ENCODE measurements around the gene HSPBP1. TPM values are rescaled to one million over a fixed set of nuclear protein-coding genes. Genes with fewer than 3 reads are reported as not detected.

Gene HSPBP1
- total RNA-seq, 4 donors from 2014 or later = 33.7 to 49.6 (median 40.5) TPM

DNA sequence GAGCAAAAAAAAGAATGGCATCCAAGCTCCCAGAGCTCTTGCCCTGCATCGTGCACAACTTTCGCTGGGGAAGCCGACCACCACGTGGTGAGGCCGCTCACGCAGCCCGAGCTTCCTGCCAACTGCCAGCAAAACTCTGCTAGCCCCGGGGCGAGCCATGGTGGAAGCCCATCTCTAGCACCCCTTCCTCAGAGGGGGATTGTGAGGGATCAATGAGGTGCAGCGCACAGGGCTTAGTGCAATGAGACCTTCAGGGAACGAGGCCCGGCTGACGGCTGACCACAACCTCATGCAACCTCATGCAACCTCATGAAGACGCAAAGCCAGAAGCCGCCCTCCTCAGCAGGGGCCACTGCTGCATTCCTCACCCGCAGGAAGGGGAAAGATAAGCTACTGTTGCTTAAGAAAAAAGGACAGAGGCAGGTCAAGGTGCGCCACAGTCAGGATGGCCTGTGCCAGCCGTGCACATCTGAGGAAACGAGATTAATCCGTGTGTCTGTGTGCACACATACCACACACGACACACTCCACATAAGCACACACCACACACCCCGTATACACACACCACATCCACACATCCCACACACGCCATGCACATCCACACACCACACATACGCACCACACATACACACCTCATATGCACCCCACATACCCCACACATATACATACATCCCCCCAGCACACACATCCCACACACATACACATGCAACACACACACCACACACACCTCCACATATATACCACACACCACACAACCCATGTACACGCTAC lies 9.6 kb downstream of the HSPBP1 start:
- Histone ChIP-seq H3K27ac (no peak overlapping the region), H3K9me3 (no peaks in the 10 kb centered on the region), H3K4me3 (no peak overlapping the region), H3K4me1 (no peaks in the 10 kb centered on the region), H3K36me3 (peaks cover 0 to 87% (median 7%) of the 10 kb centered on the region in 3 donors), H3K27me3 (no peaks in the 10 kb centered on the region)
- no peak for DNase-seq (ENCODE audit: low spot score in 2 of 2)
- 92 to 94% methylated on average over 25 of the region's 25 CpGs for WGBS, 2 donors
- TF ChIP-seq POLR2A (IDR thresholded peaks at IDR 0.05) = no peak
- TF ChIP-seq, protein P1, sequence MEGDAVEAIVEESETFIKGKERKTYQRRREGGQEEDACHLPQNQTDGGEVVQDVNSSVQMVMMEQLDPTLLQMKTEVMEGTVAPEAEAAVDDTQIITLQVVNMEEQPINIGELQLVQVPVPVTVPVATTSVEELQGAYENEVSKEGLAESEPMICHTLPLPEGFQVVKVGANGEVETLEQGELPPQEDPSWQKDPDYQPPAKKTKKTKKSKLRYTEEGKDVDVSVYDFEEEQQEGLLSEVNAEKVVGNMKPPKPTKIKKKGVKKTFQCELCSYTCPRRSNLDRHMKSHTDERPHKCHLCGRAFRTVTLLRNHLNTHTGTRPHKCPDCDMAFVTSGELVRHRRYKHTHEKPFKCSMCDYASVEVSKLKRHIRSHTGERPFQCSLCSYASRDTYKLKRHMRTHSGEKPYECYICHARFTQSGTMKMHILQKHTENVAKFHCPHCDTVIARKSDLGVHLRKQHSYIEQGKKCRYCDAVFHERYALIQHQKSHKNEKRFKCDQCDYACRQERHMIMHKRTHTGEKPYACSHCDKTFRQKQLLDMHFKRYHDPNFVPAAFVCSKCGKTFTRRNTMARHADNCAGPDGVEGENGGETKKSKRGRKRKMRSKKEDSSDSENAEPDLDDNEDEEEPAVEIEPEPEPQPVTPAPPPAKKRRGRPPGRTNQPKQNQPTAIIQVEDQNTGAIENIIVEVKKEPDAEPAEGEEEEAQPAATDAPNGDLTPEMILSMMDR (IDR thresholded peaks at IDR 0.05) = no peak
- TF ChIP-seq EP300 (IDR thresholded peaks at IDR 0.05) = no peak

DNA sequence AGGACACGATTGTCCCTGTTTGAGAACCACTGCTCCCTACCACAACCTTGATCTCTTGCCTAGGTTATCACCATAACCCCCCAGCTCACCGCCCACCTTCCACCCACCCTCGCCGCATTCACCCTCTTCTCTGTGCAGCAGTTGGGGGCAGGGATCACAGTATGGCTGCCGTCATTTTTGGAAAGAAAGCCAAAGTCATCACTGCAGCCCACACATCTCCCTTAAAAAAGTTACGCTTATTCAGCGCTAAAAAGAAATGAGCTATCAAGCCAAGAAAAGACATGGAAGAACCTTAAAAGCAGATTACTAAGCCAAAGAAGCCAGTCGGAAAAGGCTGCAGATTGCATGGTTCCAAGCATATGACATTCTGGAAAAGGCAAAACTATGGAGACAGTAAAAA lies 10.6 kb downstream of the HSPBP1 start:
- H3K27me3 ChIP-seq = no peaks in the 10 kb centered on the region
- H3K4me1 ChIP-seq = no peaks in the 10 kb centered on the region
- H3K27ac ChIP-seq = no peak overlapping the region
- peaks cover 0 to 81% (median 6%) of the 10 kb centered on the region in 3 donors for H3K36me3 ChIP-seq
- 34 to 41% methylated on average over 8 of the region's 8 CpGs for WGBS, 2 donors
- no peaks in the 10 kb centered on the region for H3K9me3 ChIP-seq
- no peak overlapping the region for H3K4me3 ChIP-seq
- TF ChIP-seq, protein P1 (IDR thresholded peaks at IDR 0.05) = no peak
- no peak for TF ChIP-seq EP300 (IDR thresholded peaks at IDR 0.05)
- no peak for TF ChIP-seq POLR2A (IDR thresholded peaks at IDR 0.05)
- no peak for DNase-seq (ENCODE audit: low spot score in 2 of 2)

DNA sequence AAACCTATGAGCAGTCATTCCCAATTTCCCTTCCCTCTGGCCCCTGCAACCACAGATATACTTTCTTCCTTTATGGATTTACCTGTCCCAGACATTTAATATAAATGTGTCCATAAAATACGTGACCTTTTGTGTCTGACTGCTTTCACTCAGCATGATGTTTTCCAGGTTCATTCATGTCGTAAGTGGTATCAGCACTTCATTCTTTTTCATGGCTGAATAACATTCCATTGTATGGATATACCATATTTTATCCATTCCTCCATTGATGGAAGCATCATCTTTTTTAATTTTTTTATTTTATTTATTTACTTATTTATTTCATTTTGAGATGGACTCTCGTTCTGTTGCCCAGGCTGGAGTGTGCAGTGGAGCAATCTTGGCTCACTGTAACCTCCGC lies 13.1 kb downstream of the HSPBP1 start:
- 97 to 98% methylated on average over 4 of the region's 4 CpGs for WGBS, 2 donors
- no peak for DNase-seq (ENCODE audit: low spot score in 2 of 2)
- H3K9me3 ChIP-seq = no peaks in the 10 kb centered on the region
- H3K27ac ChIP-seq = no peak overlapping the region
- no peak overlapping the region for H3K4me3 ChIP-seq
- TF ChIP-seq EP300 (IDR thresholded peaks at IDR 0.05) = no peak
- TF ChIP-seq, protein P1 (IDR thresholded peaks at IDR 0.05) = no peak
- no peak for TF ChIP-seq POLR2A (IDR thresholded peaks at IDR 0.05)
- H3K36me3 ChIP-seq = peaks cover 0 to 67% (median 0%) of the 10 kb centered on the region in 3 donors
- H3K4me1 ChIP-seq = no peaks in the 10 kb centered on the region
- H3K27me3 ChIP-seq = no peaks in the 10 kb centered on the region

DNA sequence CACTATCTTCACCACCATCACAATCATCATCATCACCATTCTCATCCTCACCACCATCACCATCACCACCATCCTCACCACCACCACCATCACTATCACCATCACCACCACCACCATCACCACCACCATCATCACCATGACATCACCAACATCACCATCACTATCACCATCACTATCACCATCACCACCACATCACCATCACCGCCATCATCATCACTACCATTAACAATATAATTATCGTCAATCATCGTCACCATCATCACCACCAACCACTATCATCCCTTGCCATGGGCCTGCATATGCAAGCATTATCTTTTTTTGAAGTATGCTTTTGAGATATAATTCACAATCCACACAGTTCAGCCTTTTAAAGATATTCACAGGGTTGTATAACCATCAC lies 13.5 kb downstream of the HSPBP1 start:
- Histone ChIP-seq H3K9me3 (no peaks in the 10 kb centered on the region), H3K27ac (no peak overlapping the region), H3K4me3 (no peak overlapping the region), H3K36me3 (peaks cover 0 to 65% (median 0%) of the 10 kb centered on the region in 3 donors), H3K27me3 (no peaks in the 10 kb centered on the region), H3K4me1 (no peaks in the 10 kb centered on the region)
- DNase-seq (ENCODE audit: low spot score in 2 of 2) = no peak
- no peak for TF ChIP-seq POLR2A (IDR thresholded peaks at IDR 0.05)
- TF ChIP-seq, protein P1 (IDR thresholded peaks at IDR 0.05) = no peak
- WGBS, 2 donors = 97 to 98% methylated on average over 3 of the region's 3 CpGs

DNA sequence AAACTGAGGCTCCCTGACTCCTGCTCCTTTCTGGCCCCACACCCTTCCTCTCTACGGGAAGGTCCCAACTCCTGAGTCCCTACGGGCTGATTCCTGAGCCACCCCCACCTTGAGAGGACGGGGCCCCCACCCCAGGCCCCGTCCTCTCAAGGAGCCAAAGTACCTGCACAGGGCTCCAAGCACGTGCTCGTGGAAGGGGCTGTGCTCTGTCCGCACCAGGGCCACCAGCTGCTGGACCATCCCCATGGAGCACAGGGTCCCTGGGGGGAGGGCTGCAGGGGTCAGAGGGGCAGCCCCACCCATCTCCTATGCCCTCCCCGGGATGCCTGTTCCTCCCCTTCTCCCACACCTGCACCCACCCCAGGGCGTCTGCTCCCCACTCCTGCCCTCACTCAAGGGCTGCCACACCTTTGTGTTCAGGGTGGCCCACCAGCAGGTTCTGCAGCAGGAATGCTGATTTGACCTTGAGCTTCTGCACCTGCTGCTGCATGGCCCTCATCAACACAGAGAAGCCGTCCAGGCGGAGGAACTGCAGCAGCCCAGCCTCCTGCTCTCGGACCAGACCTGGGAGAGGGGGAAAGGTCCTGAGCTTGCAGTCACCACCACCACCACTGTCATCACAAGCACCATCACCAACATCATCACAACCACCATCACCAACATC lies 14.1 kb downstream of the HSPBP1 start:
- Histone ChIP-seq H3K36me3 (peaks cover 0 to 60% (median 0%) of the 10 kb centered on the region in 3 donors), H3K4me1 (no peaks in the 10 kb centered on the region), H3K27ac (no peak overlapping the region), H3K27me3 (no peaks in the 10 kb centered on the region), H3K4me3 (no peak overlapping the region), H3K9me3 (no peaks in the 10 kb centered on the region)
- DNase-seq (ENCODE audit: low spot score in 2 of 2) = no peak
- TF ChIP-seq, protein P1 (IDR thresholded peaks at IDR 0.05) = no peak
- TF ChIP-seq POLR2A (IDR thresholded peaks at IDR 0.05) (no peak), EP300 (IDR thresholded peaks at IDR 0.05) (no peak)
- 92 to 93% methylated on average over 9 to 12 of the region's 12 CpGs for WGBS, 2 donors
